Activated naive CD8-positive, alpha-beta T cell treated with anti-CD3 and anti-CD28 coated beads, Interleukin-2, amount 10 ng/mL, durations not matched to agents 7 days and 5 days (primary cell): Measurements from ENCODE around the gene PCSK1N. TPM values are rescaled to one million over a fixed set of nuclear protein-coding genes. Genes with fewer than 3 reads are reported as not detected.

Source experiments
- ATAC-seq: fragments of 150-1000 bp; cut with Tn5 transposase; one replicate; pipeline ENCODE4 v1.10.0; 2021; ENCODE audit warnings: low read depth, moderate library complexity
- POLR2A ChIA-PET: fragments of 350-600 bp; sonication (Branson Sonifier 250); formaldehyde crosslinking; loops from one replicate; lab custom pipeline; 2021; ENCODE audit warnings: antibody characterized with exemption; lab: Charles Lee
- DNase-seq: peaks from one replicate; pipeline ENCODE4 v3.0.0; 2021
- H3K27ac Mint-ChIP-seq: one replicate; pipeline ENCODE4 v1.8.0; 2022; ENCODE audit warnings: mild to moderate bottlenecking, mixed read lengths
- H3K27me3 Mint-ChIP-seq: one replicate; pipeline ENCODE4 v1.8.0; 2022; ENCODE audit warnings: mild to moderate bottlenecking, moderate library complexity, mixed read lengths
- H3K36me3 Mint-ChIP-seq: one replicate; pipeline ENCODE4 v1.8.0; 2021; ENCODE audit warnings: mild to moderate bottlenecking, mixed read lengths
- H3K4me1 Mint-ChIP-seq: one replicate; pipeline ENCODE4 v1.8.0; 2021; ENCODE audit warnings: mixed read lengths
- H3K4me3 Mint-ChIP-seq: one replicate; pipeline ENCODE4 v1.8.0; 2022; ENCODE audit warnings: mild to moderate bottlenecking, moderate library complexity, mixed read lengths
- H3K9me3 Mint-ChIP-seq: one replicate; pipeline ENCODE4 v1.8.0; 2021; ENCODE audit warnings: mixed read lengths
- total RNA-seq, 2 experiments: library from RNA; stranded (reverse); gene quantifications; one replicate each; pipeline ENCODE4 v1.2.3, GENCODE V29; 2021

The PCSK1N gene
- total RNA-seq, 2 experiments from 2014 or later, result 0.68 to 1.2 TPM

DNA sequence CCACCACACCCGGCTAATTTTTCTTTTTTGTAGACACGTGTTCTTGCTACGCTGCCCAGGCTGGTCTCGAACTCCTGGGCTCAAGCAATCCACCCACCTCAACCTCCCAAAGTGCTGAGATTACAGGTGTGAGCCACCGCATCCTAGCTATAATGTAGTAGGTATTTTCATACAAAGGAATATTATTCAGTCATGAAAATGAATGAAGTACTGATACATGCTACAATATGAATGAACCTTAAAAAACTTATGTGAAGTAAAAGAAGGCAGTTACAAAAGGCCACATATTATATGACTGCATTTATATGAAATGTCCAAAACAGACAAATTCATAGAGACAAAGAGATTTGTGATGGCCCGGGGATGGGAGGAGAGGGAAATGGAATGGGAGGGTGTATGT, 53.7 kb downstream of the PCSK1N start:
- Mint-ChIP-seq H3K9me3 (no peaks in the 10 kb centered on the region), H3K4me1 (peaks cover 2% of the 10 kb centered on the region), H3K27me3 (peaks cover 4% of the 10 kb centered on the region), H3K4me3 (no peak overlapping the region), H3K27ac (no peak overlapping the region), H3K36me3 (no peaks in the 10 kb centered on the region)
- DNase-seq (no peak), ATAC-seq (no peak)
- POLR2A ChIA-PET, result no interaction called here

Other genes starting within 250 kb of the PCSK1N start
- gene WDR13, start 238.1 kb downstream of the PCSK1N start, total RNA-seq, result 10 to 100 TPM; 45.6 to 52.0 TPM
- 100 to 1,000 TPM; 142 to 146 TPM for gene WAS, start 151.8 kb downstream of the PCSK1N start, total RNA-seq
- 10 to 100 TPM; 25.4 to 26.8 TPM for gene SUV39H1, start 138.9 kb downstream of the PCSK1N start, total RNA-seq
- not detected for gene GLOD5, start 73.9 kb downstream of the PCSK1N start, total RNA-seq
- gene GATA1, start 49.0 kb downstream of the PCSK1N start, total RNA-seq, result not detected
- gene HDAC6, start 33.5 kb downstream of the PCSK1N start, total RNA-seq, result 100 to 1,000 TPM; 107 to 113 TPM
- not detected for gene ERAS, start 9.1 kb downstream of the PCSK1N start, total RNA-seq
- gene TIMM17B, start 62.2 kb upstream of the PCSK1N start, total RNA-seq, result 10 to 100 TPM; 39.2 to 44.5 TPM
- 10 to 100 TPM; 58.2 to 61.0 TPM for gene PQBP1, start 62.3 kb upstream of the PCSK1N start, total RNA-seq
- 10 to 100 TPM; 12.7 to 14.1 TPM for gene SLC35A2, start 76.0 kb upstream of the PCSK1N start, total RNA-seq
- gene PIM2, start 83.4 kb upstream of the PCSK1N start, total RNA-seq, result 10 to 100 TPM; 63.1 to 63.2 TPM
- 10 to 100 TPM; 60.7 to 62.4 TPM for gene OTUD5, start 122.0 kb upstream of the PCSK1N start, total RNA-seq
- 1 to 10 TPM; 5.6 to 5.9 TPM for gene KCND1, start 136.2 kb upstream of the PCSK1N start, total RNA-seq
- gene GRIPAP1, start 166.7 kb upstream of the PCSK1N start, total RNA-seq, result 100 to 1,000 TPM; 116 to 123 TPM
- gene TFE3, start 207.7 kb upstream of the PCSK1N start, total RNA-seq, result 10 to 100 TPM; 26.1 to 29.0 TPM
- gene CCDC120, start 223.4 kb upstream of the PCSK1N start, total RNA-seq, result 1 to 10 TPM; 9.0 to 9.1 TPM
- 10 to 100 TPM; 23.8 to 23.9 TPM for gene PRAF2, start 238.4 kb upstream of the PCSK1N start, total RNA-seq
- gene WDR45, start 244.3 kb upstream of the PCSK1N start, total RNA-seq, result 10 to 100 TPM; 53.4 to 55.1 TPM